ENCODE results near the gene ERG28.
"Not testable (repeated sequence)": the region's sequence is repeated elsewhere in the genome, so short reads cannot be mapped to it uniquely, and the experiment has no call there.

The ERG28 gene

DNA sequence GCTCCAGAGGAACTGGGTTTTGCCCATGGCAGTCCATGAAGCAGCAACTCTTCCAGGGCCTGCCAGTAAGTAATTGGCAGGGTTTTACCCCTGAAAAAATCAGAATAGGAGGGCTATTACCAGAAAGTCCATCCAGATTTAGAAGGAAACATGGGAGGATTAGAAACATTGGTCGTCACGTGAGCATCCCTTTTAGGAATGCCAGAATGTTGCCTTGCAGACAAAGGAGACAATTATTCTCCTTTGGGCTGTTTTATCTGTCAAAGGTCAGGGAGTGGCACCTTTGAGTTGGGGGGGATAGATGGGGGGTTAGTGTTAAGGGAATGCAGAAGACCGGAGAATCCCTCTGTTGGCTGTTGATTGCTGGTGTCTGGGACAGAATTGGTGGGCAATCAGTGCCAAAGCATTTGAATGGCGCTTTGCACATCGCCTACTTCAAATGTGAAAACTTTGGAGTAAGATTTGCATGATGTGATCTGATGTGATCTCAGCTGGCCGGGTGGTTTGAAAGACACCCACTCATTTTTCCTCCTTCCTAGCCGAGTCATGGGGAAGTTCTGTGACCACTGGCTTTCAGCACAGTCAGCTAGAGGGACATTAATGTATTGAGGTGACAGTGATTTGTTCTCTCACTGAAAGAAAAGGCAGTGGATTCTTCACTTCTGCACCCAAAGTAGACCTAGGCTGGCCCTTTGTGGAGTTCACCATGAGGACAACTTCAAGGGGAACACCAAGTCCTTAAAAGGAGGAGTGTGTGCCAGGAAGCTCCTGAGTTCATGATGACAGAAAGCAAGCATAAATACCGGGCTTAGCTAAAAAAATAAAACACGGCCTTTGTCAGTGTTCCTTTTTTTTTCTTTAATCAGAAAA is 50.8 kb downstream of the ERG28 start:
- no peak overlapping the region for H3K4me2 ChIP-seq
- H3K9me3 ChIP-seq = peaks cover 26% of the 10 kb centered on the region
- no peak for TF ChIP-seq Cebpa-rat (IDR thresholded peaks at IDR 0.05)
- H4K20me1 ChIP-seq = no peaks in the 10 kb centered on the region
- no peak overlapping the region for H3K4me3 ChIP-seq
- H3K36me3 ChIP-seq = no peaks in the 10 kb centered on the region
- no peak overlapping the region for H3K9ac ChIP-seq
- H3K4me1 ChIP-seq = peaks cover 1% of the 10 kb centered on the region
- no peaks in the 10 kb centered on the region for H3K27me3 ChIP-seq
- H3K27ac ChIP-seq = no peak overlapping the region

GRCh38 chr14:75609116-75609515 is 51.6 kb downstream of the ERG28 start:
- Histone ChIP-seq H3K27me3 (no peaks in the 10 kb centered on the region), H3K4me3 (no peak overlapping the region), H3K4me1 (no peaks in the 10 kb centered on the region), H3K9me3 (peaks cover 26% of the 10 kb centered on the region), H3K36me3 (no peaks in the 10 kb centered on the region), H4K20me1 (no peaks in the 10 kb centered on the region), H3K27ac (no peak overlapping the region), H3K4me2 (no peak overlapping the region), H3K9ac (no peak overlapping the region)
- no peak for TF ChIP-seq Cebpa-rat (IDR thresholded peaks at IDR 0.05)

DNA sequence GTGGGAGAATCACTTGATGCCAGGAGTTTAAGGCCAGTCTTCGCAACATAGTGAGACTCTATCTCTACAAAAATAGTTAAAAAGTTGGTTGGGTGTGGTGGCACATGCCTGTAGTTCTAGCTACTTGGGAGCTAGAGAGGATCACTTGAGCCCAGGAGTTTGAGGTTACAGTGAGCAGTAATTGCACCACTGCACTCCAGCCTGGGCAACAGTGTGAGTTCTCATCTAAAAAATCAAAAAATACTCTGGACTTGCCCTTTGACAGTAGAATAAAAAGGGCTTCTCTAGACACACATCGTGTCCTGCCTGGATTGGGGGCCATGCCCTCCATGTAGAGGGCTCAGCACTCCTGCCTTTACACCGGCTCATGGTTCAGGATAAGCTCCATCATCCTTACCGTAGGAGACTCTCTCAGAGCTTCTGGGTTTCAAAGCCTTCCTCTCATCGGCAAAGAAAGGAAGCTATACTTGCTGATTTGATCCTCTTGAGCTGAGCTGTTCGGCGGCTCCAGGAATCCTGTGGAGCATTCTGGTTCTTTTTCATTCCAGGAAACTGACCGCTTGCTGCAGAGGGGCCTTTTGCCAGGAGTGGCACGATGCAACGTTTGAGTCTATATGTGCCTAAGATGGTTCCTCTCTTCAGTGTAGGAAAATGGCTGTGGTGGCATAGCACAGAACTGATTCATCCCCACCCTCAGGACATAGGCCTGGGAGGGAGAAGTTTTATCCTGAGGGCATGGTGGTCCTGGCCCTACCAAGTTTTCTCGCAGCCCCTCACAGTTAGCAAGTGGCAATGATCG is 52.6 kb downstream of the ERG28 start:
- Histone ChIP-seq H3K4me1 (no peaks in the 10 kb centered on the region), H3K27me3 (no peaks in the 10 kb centered on the region), H3K27ac (no peak overlapping the region), H3K4me2 (no peak overlapping the region), H3K36me3 (no peaks in the 10 kb centered on the region), H3K4me3 (no peak overlapping the region), H3K9ac (no peak overlapping the region), H3K9me3 (peaks cover 26% of the 10 kb centered on the region), H4K20me1 (no peaks in the 10 kb centered on the region)
- no peak for TF ChIP-seq Cebpa-rat (IDR thresholded peaks at IDR 0.05)

DNA sequence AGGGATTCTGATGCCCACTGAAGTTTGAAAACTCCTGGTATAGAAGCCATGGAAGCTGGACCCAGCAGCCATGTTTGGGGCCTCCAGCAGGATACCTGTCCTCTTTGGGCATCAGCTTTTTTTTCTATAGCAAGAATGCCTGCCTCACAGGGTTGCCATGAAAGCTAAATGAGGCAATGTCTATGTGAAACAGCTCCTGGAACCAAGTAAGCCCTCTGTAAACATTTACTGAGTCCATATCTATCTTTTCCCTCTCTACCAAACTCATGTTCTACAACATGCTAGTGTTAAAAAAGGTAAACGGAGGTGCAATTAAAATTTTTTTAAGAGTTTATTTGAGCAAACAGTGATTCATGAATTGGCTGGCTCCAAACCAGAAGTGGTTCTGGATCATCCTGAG is 53.6 kb downstream of the ERG28 start:
- no peak overlapping the region for H3K4me3 ChIP-seq
- H3K9me3 ChIP-seq = peaks cover 26% of the 10 kb centered on the region
- no peak overlapping the region for H3K9ac ChIP-seq
- H3K36me3 ChIP-seq = no peaks in the 10 kb centered on the region
- H4K20me1 ChIP-seq = no peaks in the 10 kb centered on the region
- no peak for TF ChIP-seq Cebpa-rat (IDR thresholded peaks at IDR 0.05)
- H3K27me3 ChIP-seq = no peaks in the 10 kb centered on the region
- H3K4me1 ChIP-seq = no peaks in the 10 kb centered on the region
- H3K27ac ChIP-seq = no peak overlapping the region
- H3K4me2 ChIP-seq = no peak overlapping the region

DNA sequence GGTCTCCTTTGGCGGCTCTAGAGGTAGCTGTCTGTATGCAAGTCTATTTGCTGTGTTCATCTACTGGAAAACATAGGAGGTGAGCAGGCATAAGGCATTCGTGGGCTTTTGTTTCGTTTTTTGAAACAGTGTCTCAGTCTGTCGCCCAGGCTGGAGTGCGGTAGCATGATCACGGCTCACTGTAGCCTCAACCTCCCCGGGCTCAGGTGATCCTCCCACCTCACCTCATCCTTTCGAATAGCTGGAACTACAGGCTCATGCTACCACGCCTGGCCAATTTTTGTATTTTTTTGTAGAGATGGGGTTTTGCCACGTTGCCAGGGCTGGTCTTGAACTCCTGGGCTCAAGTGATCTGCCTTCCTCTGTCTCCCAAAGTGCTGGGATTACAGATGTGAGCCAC is 54.8 kb downstream of the ERG28 start:
- Histone ChIP-seq H3K4me1 (no peaks in the 10 kb centered on the region), H4K20me1 (no peaks in the 10 kb centered on the region), H3K4me2 (no peak overlapping the region), H3K9me3 (peaks cover 26% of the 10 kb centered on the region), H3K9ac (no peak overlapping the region), H3K27ac (no peak overlapping the region), H3K4me3 (no peak overlapping the region), H3K36me3 (no peaks in the 10 kb centered on the region), H3K27me3 (no peaks in the 10 kb centered on the region)
- TF ChIP-seq Cebpa-rat (IDR thresholded peaks at IDR 0.05) = no peak

DNA sequence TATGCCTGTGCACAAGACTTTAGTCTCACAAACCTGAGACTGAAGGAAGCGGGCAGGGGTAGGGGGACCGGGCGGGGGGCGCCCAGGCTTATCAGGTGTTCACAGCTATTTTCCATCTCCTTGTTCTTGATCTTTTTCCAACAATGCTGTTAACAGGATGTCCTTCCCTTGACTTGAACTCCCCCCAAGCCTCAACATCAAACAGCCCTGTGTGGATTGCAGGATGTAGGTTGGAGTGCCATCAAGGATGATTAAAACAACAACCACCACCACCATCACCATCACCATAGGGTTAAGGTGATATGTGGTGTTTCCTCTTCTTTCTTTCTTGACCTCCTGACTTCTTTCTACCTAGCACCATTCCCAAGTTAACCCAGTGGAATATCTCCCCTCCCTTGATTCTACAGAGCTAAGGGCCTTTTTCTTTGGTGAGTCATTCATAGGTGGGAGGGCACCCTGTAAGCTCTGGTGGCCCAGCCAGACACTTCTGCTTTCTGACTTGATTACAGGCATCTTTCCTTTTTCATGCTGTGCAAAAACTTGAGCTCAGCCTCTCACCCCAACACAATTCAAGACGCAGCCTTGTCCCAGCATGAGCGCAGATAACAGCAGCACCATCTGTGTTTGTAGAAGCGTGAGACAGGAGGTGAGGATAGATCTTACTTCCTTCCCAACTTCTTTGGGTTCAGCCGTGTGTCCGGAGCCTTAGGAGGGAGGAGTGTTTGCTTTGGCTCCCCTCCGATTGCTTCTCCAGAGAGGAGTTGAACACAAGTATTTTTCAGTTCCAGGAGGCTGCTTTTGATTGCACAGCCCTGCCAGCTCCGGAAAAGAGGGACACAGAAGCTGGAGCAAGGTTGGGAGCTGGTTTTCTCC is 55.5 kb downstream of the ERG28 start:
- no peak overlapping the region for H3K9ac ChIP-seq
- no peaks in the 10 kb centered on the region for H4K20me1 ChIP-seq
- H3K27ac ChIP-seq = no peak overlapping the region
- no peaks in the 10 kb centered on the region for H3K36me3 ChIP-seq
- no peaks in the 10 kb centered on the region for H3K27me3 ChIP-seq
- H3K4me3 ChIP-seq = no peak overlapping the region
- no peak for TF ChIP-seq Cebpa-rat (IDR thresholded peaks at IDR 0.05)
- H3K9me3 ChIP-seq = peaks cover 26% of the 10 kb centered on the region
- no peak overlapping the region for H3K4me2 ChIP-seq
- H3K4me1 ChIP-seq = no peaks in the 10 kb centered on the region

GRCh38 chr14:75602503-75602902 is 58.2 kb downstream of the ERG28 start:
- no peak overlapping the region for H3K27ac ChIP-seq
- no peaks in the 10 kb centered on the region for H3K36me3 ChIP-seq
- H3K4me1 ChIP-seq = no peaks in the 10 kb centered on the region
- H3K4me2 ChIP-seq = no peak overlapping the region
- no peaks in the 10 kb centered on the region for H4K20me1 ChIP-seq
- no peak overlapping the region for H3K9ac ChIP-seq
- TF ChIP-seq Cebpa-rat (IDR thresholded peaks at IDR 0.05) = no peak
- H3K9me3 ChIP-seq = peaks cover 11% of the 10 kb centered on the region
- H3K4me3 ChIP-seq = no peak overlapping the region
- no peaks in the 10 kb centered on the region for H3K27me3 ChIP-seq

DNA sequence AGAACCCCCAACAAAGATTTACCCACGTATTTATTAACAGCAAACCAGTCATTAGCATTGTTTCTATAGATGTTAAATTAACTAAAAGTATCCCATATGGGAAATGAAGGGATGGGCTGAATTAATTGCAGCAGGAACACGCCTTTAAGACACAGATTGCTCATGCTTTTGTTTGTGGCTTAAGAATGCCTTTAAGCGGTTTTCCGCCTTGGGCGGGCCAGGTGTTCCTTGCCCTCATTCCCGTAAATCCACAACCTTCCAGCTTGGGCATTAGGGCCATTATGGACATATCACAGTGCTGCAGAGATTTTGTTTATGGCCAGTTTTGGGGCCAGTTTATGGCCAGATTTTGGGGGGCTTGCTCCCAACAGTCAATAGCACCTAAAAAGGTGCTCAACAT is 59.6 kb downstream of the ERG28 start:
- not testable (repeated sequence) for H4K20me1 ChIP-seq, H3K4me3 ChIP-seq, H3K27me3 ChIP-seq, H3K9ac ChIP-seq, H3K4me2 ChIP-seq, H3K36me3 ChIP-seq, H3K4me1 ChIP-seq, H3K9me3 ChIP-seq, H3K27ac ChIP-seq

DNA sequence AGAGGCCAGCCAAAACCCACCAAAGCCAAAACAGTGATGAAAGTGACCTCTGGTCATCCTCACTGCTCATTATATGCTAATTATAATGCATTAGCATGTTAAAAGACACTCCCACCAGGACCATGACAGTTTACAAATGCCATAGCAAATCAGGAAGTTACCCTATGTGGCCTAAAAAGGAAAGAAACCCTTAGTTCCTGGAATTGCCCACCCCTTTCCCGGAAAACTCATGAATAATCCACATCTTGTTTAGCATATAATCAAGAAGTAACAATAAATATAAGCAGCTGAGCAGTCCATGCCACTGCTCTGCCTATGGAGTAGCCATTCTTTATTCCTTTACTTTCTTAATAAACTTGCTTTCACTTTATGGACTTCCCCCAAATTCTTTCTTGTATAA is 60.6 kb downstream of the ERG28 start:
- H3K9ac ChIP-seq, H3K27ac ChIP-seq, H3K4me3 ChIP-seq, H3K36me3 ChIP-seq, H3K9me3 ChIP-seq, H3K4me2 ChIP-seq, H3K4me1 ChIP-seq, H4K20me1 ChIP-seq, H3K27me3 ChIP-seq: not testable (repeated sequence)
